Activated naive CD4-positive, alpha-beta T cell treated with anti-CD3 and anti-CD28 coated beads for 36 hours (primary cell): ENCODE data around the gene DLK2. TPM values are rescaled to one million over a fixed set of nuclear protein-coding genes. Genes with fewer than 3 reads are reported as not detected.
"Not testable (repeated sequence)": the region's sequence is repeated elsewhere in the genome, so short reads cannot be mapped to it uniquely, and the experiment has no call there.

Source experiments
- CTCF ChIA-PET: fragments of 350-600 bp; sonication (Branson Sonifier 250); formaldehyde crosslinking; loops from one replicate; lab custom pipeline; 2021; ENCODE audit warnings: antibody characterized with exemption; lab: Charles Lee
- DNase-seq: peaks from one replicate; pipeline ENCODE4 v3.0.0-alpha.2; 2020
- H3K27ac Mint-ChIP-seq: one replicate; pipeline ENCODE4 v1.8.0; 2021; ENCODE audit warnings: mild to moderate bottlenecking, mixed read lengths
- H3K27me3 Mint-ChIP-seq: one replicate; pipeline ENCODE4 v1.8.0; 2021; ENCODE audit warnings: low read depth, mixed read lengths
- H3K36me3 Mint-ChIP-seq: one replicate; pipeline ENCODE4 v1.8.0; 2021; ENCODE audit warnings: low read depth, mixed read lengths
- H3K4me1 Mint-ChIP-seq: one replicate; pipeline ENCODE4 v1.8.0; 2021; ENCODE audit warnings: low read depth, mixed read lengths
- H3K4me3 Mint-ChIP-seq: one replicate; pipeline ENCODE4 v1.8.0; 2021; ENCODE audit warnings: mild to moderate bottlenecking, moderate library complexity, mixed read lengths
- H3K9me3 Mint-ChIP-seq: one replicate; pipeline ENCODE4 v1.8.0; 2021; ENCODE audit warnings: mixed read lengths
- intact Hi-C: fragments of 100-400 bp; cut with micrococcal nuclease; formaldehyde crosslinking; loops from one replicate; pipeline ENCODE4 v1.15.1; 2023
- total RNA-seq, 2 experiments: library from RNA; stranded (reverse); gene quantifications; one replicate each; pipeline ENCODE4 v1.2.3, GENCODE V29; 2021

The DLK2 gene
- total RNA-seq, 2 experiments from 2014 or later, result 0.47 to 0.52 TPM

- Mint-ChIP-seq H3K4me1 (peaks cover 6% of the 10 kb centered on the region), H3K27me3 (no peaks in the 10 kb centered on the region), H3K4me3 (no peak overlapping the region), H3K9me3 (no peaks in the 10 kb centered on the region), H3K36me3 (peaks cover 8% of the 10 kb centered on the region), H3K27ac (no peak overlapping the region)
- DNase-seq, result no peak
- CTCF ChIA-PET, result interaction anchor here (0.6 to 1.6 kb wide), 3 partner anchors 20 to 72 kb away, joined by 3 to 5 read pairs (median 4); no protein-coding TSS in a partner anchor
- intact Hi-C loops, result no loop called here
These were observed 21.1 kb downstream of the DLK2 start for GRCh38 chr6:43434001-43434840.

- Mint-ChIP-seq H3K27me3 (no peaks in the 10 kb centered on the region), H3K36me3 (peaks cover 8% of the 10 kb centered on the region), H3K4me3 (no peak overlapping the region), H3K4me1 (peaks cover 16% of the 10 kb centered on the region), H3K9me3 (no peaks in the 10 kb centered on the region), H3K27ac (no peak overlapping the region)
- intact Hi-C loops, result no loop called here
- CTCF ChIA-PET, result interaction anchor here (0.5 to 1.6 kb wide), 2 partner anchors 16 to 21 kb away, joined by 3 to 4 read pairs; no protein-coding TSS in a partner anchor
- no peak for DNase-seq
These were observed 22.2 kb downstream of the DLK2 start for GRCh38 chr6:43433148-43433547.

GRCh38 chr6:43432009-43432945, 23.1 kb downstream of the DLK2 start:
- Mint-ChIP-seq H3K9me3 (no peaks in the 10 kb centered on the region), H3K27me3 (no peaks in the 10 kb centered on the region), H3K4me3 (no peak overlapping the region), H3K4me1 (peaks cover 17% of the 10 kb centered on the region), H3K27ac (no peak overlapping the region), H3K36me3 (peaks cover 8% of the 10 kb centered on the region)
- intact Hi-C loops, result no loop called here
- CTCF ChIA-PET, result no interaction called here
- no peak for DNase-seq

- Mint-ChIP-seq H3K27me3 (no peaks in the 10 kb centered on the region), H3K36me3 (peaks cover 3% of the 10 kb centered on the region), H3K4me1 (peaks cover 21% of the 10 kb centered on the region), H3K4me3 (peak overlapping the region; percentile 87), H3K27ac (peak overlapping the region; percentile 86), H3K9me3 (no peaks in the 10 kb centered on the region)
- intact Hi-C loops, result loop anchor here (5.0 kb wide), 1 partner anchor 657 kb away; no protein-coding TSS in a partner anchor
- DNase-seq, result no peak
- CTCF ChIA-PET, result interaction anchor here (0.8 kb wide), 1 partner anchor 78 kb away, joined by 3 read pairs; no protein-coding TSS in a partner anchor
These were observed 26.5 kb downstream of the DLK2 start for GRCh38 chr6:43428874-43429273.

GRCh38 chr6:43428112-43428570, 27.2 kb downstream of the DLK2 start:
- CTCF ChIA-PET, result interaction anchor here (0.8 to 1.3 kb wide), 2 partner anchors 79 to 82 kb away, joined by 3 read pairs; partner anchors contain the start of gene LRRC73
- peaks cover 3% of the 10 kb centered on the region for H3K36me3 Mint-ChIP-seq
- intact Hi-C loops, result loop anchor here (5.0 kb wide), 1 partner anchor 656 kb away; no protein-coding TSS in a partner anchor

GRCh38 chr6:43427406-43428111, 27.8 kb downstream of the DLK2 start, which contains the start of gene ABCC10:
Gene ABCC10 (plus strand): TSS chr6:43427541. CDS start chr6:43427979, 438 bp downstream.
- H3K27ac Mint-ChIP-seq, result peak within 1 kb of the TSS; percentile 86
- no peaks in the 10 kb centered on the region for H3K9me3 Mint-ChIP-seq

More at GRCh38 chr6:43428112-43428570, 27.2 kb downstream of the DLK2 start:
- Mint-ChIP-seq H3K4me3 (peak overlapping the region; percentile 87), H3K9me3 (no peaks in the 10 kb centered on the region), H3K27me3 (no peaks in the 10 kb centered on the region), H3K4me1 (peaks cover 21% of the 10 kb centered on the region), H3K27ac (peak overlapping the region; percentile 86)
- no peak for DNase-seq

GRCh38 chr6:43426928-43427405, 28.4 kb downstream of the DLK2 start:
- intact Hi-C loops, result loop anchor here (1.0 to 5.0 kb wide), 12 partner anchors 44 to 655 kb away; partner anchors contain the start of genes CNPY3, CRIP3, GTPBP2 and POLH
- CTCF ChIA-PET, result interaction anchor here (0.6 to 1.1 kb wide), 4 partner anchors 8 to 147 kb away, joined by 3 to 8 read pairs (median 4); partner anchors contain the start of gene ZNF318
- Mint-ChIP-seq H3K27ac (peak overlapping the region; percentile 86), H3K9me3 (no peaks in the 10 kb centered on the region), H3K36me3 (peaks cover 3% of the 10 kb centered on the region), H3K4me1 (peaks cover 21% of the 10 kb centered on the region), H3K27me3 (no peaks in the 10 kb centered on the region), H3K4me3 (peak overlapping the region; percentile 87)
- DNase-seq, result no peak

More at GRCh38 chr6:43427406-43428111, 27.8 kb downstream of the DLK2 start, which contains the start of gene ABCC10:
- Mint-ChIP-seq H3K36me3 (peaks cover 3% of the 10 kb centered on the region), H3K4me3 (peak within 1 kb of the TSS; percentile 87), H3K27me3 (no peaks in the 10 kb centered on the region), H3K4me1 (peaks cover 21% of the 10 kb centered on the region)
- intact Hi-C loops, result loop anchor here (1.0 to 5.0 kb wide), 12 partner anchors 44 to 655 kb away; partner anchors contain the start of genes CNPY3, CRIP3, GTPBP2 and POLH
- DNase-seq, result peak; percentile 97
- CTCF ChIA-PET, result interaction anchor here (0.6 to 1.3 kb wide), 5 partner anchors 9 to 148 kb away, joined by 3 to 8 read pairs (median 3); partner anchors contain the start of genes LRRC73 and ZNF318

GRCh38 chr6:43425083-43425482, 30.3 kb downstream of the DLK2 start:
- CTCF ChIA-PET, DNase-seq, H3K36me3 Mint-ChIP-seq, H3K27me3 Mint-ChIP-seq, H3K27ac Mint-ChIP-seq, H3K4me3 Mint-ChIP-seq, H3K9me3 Mint-ChIP-seq: not testable (repeated sequence)
- H3K4me1 Mint-ChIP-seq, result peaks cover 18% of the 10 kb centered on the region
- intact Hi-C loops, result loop anchor here (5.0 kb wide), 1 partner anchor 653 kb away; no protein-coding TSS in a partner anchor

GRCh38 chr6:43421831-43422230, 33.5 kb downstream of the DLK2 start:
- Mint-ChIP-seq H3K27me3 (no peaks in the 10 kb centered on the region), H3K4me3 (no peak overlapping the region), H3K9me3 (peaks cover 2% of the 10 kb centered on the region), H3K36me3 (no peaks in the 10 kb centered on the region), H3K4me1 (peaks cover 3% of the 10 kb centered on the region), H3K27ac (no peak overlapping the region)
- intact Hi-C loops, result no loop called here
- CTCF ChIA-PET, result interaction anchor here (1.1 kb wide), 1 partner anchor 70 kb away, joined by 3 read pairs; no protein-coding TSS in a partner anchor
- DNase-seq, result no peak

- Mint-ChIP-seq H3K27ac (no peak overlapping the region), H3K36me3 (no peaks in the 10 kb centered on the region), H3K4me1 (no peaks in the 10 kb centered on the region), H3K4me3 (no peak overlapping the region), H3K9me3 (peaks cover 2% of the 10 kb centered on the region), H3K27me3 (no peaks in the 10 kb centered on the region)
- intact Hi-C loops, result no loop called here
- no peak for DNase-seq
- CTCF ChIA-PET, result no interaction called here
These were observed 35.2 kb downstream of the DLK2 start for GRCh38 chr6:43420012-43420709.
